GM13976 (cell line): Measurements from ENCODE around the gene TMEM190.

ENCODE experiments used
- DNase-seq: peaks from one replicate; pipeline ENCODE4 v3.0.0; 2012; ENCODE audit warnings: low spot score
- CTCF ChIP-seq: IDR thresholded peaks from 2 replicates; pipeline ENCODE4 v1.5.1; 2012; ENCODE audit warnings: borderline replicate concordance, mild to moderate bottlenecking; ENCODE audit not compliant: insufficient read depth; ENCODE audit errors: extremely low read depth, missing control alignments, control extremely low read depth
- in situ Hi-C: fragments of 300-500 bp; cut with MboI; formaldehyde crosslinking; loops from one replicate; pipeline ENCODE4 v1.12.0; 2022; ENCODE audit warnings: low sequenced_read_pairs, mixed read lengths, inconsistent platforms; ENCODE audit not compliant: unreplicated experiment

The TMEM190 gene

GRCh38 chr19:55353356-55353802 lies 23.2 kb upstream of the TMEM190 start:
- TF ChIP-seq CTCF, result no peak
- no peak for DNase-seq
- in situ Hi-C loops, result no loop called here

GRCh38 chr19:55353803-55354697 lies 22.6 kb upstream of the TMEM190 start:
- in situ Hi-C loops, result no loop called here
- no peak for TF ChIP-seq CTCF
- peak; percentile 87 for DNase-seq

GRCh38 chr19:55354698-55355212 lies 21.9 kb upstream of the TMEM190 start, which contains the start of gene COX6B2:
COX6B2 (minus strand) TSS chr19:55354719; CDS start chr19:55354521, 198 bp downstream.
- in situ Hi-C loops, result no loop called here
- TF ChIP-seq CTCF, result no peak
- no peak for DNase-seq

GRCh38 chr19:55355213-55355821 lies 21.3 kb upstream of the TMEM190 start:
- in situ Hi-C loops, result no loop called here
- TF ChIP-seq CTCF, result no peak
- DNase-seq, result no peak

GRCh38 chr19:55358493-55358892 lies 18.1 kb upstream of the TMEM190 start:
- no peak for DNase-seq
- in situ Hi-C loops, result no loop called here
- no peak for TF ChIP-seq CTCF
